Renal cortical epithelial cell (primary cell): ENCODE data around the gene RNF40. TPM values are rescaled to one million over a fixed set of nuclear protein-coding genes. Genes with fewer than 3 reads are reported as not detected.
A peak's percentile ranks its signal among the peaks of the same experiment; 100 is the strongest.

ENCODE experiments used
- DNase-seq: peaks from one replicate; pipeline ENCODE4 v3.0.0-alpha.2; 2011; ENCODE audit warnings: low read depth
- total RNA-seq: library from RNA; depleted of rRNA; stranded (reverse); fragments of >200 nt; gene quantifications from 2 replicates; pipeline ENCODE4 v1.2.3, GENCODE V29; 2014

The RNF40 gene
- total RNA-seq, 1 donor from 2014 or later = 108 TPM

DNA sequence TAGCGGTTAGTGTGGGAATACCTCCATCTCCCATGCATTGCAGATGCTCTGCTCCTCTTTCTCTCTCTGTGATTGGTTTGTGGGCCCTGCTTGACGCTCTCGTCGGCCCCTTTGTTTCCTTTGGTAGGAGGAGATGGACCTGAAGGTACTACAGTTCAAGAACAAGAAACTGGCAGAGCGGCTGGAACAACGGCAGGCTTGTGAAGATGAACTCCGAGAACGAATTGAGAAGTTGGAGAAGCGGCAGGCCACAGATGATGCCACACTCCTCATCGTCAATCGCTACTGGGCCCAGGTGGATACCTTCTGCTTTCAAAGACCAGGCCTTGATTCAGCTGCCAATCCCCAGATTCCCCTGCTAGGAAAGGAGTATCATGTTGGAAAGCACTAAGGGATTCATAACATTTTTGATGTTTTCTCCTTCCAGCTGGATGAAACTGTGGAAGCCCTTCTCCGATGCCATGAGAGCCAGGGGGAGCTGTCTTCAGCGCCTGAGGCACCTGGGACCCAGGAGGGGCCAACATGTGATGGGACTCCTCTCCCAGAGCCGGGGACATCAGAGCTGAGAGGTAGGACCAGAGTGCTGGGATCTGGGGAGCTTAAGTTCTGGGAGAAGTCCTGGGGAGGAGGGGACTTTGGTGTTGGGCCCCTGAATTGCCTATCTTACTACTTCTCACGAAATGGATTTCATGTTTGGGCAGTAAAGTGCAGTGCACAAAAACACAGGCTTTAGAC lies 1.0 kb downstream of the RNF40 start:
- DNase-seq = no peak

DNA sequence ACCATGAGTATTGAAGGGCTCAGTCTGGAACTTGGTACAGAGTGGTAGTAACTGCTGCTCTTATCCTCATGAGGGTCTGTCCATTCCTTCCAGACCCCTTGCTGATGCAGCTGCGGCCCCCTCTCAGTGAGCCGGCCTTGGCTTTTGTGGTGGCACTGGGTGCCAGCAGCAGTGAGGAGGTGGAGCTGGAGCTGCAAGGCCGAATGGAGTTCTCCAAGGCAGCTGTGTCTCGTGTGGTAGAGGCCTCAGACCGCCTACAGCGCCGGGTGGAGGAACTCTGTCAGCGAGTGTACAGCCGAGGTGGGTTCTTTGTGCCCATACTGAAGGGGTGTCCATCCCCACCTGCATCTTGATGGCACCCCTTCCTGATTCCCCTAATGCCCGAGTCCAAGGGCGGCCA lies 2.0 kb downstream of the RNF40 start:
- DNase-seq = no peak

DNA sequence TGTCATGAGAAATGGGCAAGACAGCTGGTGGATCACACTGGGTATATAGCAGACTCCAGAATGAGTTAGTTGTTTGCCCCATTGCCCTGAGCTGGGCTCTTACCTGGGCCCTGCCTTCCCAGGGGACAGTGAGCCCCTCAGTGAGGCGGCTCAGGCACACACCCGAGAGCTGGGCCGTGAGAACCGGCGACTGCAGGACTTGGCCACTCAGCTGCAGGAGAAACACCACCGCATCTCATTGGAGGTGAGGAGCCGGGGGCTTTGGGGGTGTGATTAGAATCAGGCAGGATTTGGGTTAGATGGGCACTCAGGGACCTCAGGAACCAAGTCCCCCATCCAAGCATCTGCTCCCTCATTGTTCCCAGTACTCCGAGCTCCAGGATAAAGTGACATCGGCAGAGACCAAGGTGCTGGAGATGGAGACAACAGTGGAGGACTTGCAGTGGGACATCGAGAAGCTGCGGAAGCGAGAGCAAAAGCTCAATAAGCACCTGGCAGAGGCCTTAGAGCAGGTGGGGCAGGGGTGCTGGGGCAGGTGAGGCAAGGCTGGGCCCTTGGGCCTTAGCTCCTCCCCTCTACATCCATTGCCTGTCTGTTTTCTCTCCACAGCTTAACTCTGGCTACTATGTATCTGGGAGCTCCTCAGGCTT lies 2.8 kb downstream of the RNF40 start:
- DNase-seq = no peak

DNA sequence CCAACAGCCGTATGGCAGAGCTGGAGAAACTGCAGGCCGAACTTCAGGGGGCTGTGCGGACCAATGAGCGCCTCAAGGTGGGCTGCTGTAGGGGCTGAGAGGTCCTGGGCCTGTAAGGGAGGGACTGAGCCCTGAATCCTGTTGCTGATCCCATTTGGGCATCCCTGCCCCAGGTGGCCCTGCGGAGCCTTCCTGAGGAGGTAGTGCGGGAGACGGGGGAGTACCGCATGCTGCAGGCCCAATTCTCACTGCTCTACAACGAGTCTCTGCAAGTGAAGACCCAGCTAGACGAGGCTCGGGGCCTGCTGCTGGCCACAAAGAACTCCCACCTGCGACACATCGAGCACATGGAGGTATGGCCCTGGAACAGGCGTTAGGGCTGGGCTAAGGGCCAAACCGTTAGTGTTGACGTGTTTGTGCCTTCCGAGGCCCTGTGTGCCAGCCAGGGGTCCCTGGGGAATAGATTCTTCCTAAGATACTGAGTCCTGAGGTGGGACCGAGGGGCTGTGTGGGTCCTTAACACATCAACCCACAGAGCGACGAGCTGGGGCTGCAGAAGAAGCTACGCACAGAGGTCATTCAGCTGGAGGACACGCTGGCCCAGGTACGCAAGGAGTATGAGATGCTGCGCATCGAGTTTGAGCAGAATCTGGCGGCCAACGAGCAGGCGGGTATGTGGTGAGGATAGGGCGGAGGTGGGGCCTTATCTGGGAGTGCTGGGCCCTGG lies 4.2 kb downstream of the RNF40 start:
- DNase-seq = no peak

DNA sequence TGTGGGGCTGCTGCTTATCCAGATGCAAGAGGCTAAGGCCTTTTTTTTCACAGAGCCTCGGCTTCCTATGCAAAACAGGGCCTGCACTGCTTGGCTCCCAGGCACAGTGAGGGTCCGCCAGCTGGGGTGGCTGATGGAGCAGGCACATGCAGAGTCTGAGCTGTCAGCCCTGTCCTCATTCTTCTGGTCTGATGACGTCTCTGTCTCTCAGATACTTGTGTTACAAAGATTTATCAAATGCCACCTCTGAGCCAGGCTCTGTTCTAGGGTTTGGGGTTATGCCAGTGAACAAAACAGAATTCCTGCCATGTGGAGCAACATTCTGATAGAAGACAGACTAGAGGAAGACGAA lies 4.8 kb downstream of the RNF40 start:
- no peak for DNase-seq

DNA sequence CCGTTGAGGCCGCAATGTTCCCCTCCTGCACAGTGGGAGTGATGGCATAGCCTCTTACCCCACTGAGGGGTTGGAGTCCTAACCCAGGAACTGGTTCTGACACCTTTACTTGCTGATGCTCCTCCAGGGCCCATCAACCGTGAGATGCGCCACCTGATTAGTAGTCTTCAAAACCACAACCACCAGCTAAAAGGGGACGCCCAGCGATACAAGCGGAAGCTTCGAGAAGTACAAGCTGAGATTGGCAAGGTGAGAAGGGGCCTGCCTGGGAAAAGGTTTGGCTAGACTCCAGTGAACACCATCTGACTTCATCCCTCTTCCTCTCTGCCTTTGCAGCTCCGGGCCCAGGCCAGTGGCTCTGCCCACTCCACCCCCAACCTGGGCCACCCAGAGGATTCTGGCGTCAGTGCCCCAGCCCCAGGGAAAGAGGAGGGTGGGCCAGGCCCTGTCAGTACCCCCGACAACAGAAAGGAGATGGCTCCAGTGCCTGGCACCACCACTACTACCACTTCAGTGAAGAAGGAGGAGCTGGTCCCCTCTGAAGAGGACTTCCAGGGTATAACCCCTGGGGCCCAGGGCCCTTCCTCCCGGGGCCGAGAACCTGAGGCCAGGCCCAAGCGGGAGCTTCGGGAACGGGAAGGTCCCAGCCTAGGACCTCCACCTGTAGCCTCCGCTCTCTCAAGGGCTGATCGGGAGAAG lies 5.8 kb downstream of the RNF40 start:
- no peak for DNase-seq

DNA sequence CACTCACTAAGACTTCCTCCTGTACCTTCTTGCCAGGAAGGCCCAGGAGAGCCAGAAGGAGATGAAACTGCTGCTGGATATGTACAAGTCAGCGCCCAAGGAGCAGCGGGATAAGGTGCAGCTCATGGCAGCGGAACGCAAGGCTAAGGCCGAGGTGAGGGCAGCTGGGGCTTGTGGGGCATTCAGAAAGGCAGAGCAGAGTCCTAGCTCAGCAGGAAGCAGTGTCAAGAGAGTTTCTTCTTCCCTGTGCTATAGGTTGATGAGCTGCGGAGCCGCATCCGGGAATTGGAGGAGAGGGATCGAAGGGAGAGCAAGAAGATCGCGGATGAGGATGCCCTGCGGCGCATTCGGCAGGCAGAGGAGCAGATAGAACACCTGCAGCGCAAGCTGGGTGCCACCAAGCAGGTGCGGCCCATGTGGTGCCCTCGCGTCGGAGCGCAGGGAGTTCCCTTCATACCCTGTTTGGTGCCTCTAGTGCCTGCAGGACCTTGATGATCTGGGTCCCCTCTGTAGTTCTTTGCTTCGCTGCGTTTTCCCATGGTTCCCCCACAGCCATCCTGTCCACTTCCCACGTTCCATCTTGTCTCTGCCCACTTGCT lies 6.6 kb downstream of the RNF40 start:
- no peak for DNase-seq

DNA sequence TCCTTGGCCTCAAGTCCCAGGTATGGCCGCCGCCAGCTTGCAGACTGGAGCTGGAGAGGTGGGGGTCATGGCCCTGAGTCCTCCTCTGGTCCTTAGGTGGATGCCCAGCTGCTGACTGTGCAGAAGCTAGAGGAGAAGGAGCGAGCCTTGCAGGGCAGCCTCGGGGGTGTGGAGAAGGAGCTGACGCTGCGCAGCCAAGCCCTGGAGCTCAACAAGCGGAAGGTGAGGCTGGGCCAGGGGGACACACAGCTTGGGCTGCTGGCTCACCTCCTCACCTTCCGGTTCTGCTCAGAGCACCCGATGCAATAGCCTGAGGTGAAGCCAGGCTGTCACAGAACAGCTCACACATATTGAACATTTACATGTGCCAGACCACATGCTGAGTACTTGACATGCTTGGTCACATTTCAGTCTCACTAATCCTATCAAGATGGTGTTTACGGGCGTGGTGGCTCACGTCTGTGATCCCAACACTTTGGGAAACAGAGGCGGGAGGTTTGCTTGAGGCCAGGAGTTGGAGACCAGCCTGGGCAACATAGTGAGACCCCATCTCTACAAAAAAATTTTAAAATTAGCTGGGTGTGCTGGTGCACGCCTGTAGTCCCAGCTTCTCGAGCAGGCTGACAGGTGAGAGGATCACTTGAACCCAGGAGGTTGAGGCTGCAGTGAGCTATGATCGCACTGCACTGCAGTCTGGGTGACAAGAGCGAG lies 7.4 kb downstream of the RNF40 start:
- DNase-seq = no peak

DNA sequence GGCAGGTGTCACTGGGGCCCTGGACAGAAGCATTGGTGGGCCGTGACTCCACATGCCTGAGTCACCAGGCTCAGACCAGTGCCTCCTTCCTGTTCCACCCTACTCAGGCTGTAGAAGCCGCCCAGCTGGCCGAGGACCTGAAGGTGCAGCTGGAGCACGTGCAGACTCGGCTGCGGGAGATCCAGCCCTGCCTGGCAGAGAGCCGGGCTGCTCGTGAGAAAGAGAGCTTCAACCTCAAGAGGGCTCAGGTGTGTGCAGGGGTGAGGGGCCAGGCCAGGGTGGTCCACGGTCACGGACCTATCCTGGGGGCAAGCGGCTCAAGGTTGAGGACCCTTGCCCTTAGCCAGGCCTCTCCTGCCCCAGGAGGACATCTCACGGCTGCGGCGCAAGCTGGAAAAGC lies 9.6 kb downstream of the RNF40 start:
- no peak for DNase-seq

DNA sequence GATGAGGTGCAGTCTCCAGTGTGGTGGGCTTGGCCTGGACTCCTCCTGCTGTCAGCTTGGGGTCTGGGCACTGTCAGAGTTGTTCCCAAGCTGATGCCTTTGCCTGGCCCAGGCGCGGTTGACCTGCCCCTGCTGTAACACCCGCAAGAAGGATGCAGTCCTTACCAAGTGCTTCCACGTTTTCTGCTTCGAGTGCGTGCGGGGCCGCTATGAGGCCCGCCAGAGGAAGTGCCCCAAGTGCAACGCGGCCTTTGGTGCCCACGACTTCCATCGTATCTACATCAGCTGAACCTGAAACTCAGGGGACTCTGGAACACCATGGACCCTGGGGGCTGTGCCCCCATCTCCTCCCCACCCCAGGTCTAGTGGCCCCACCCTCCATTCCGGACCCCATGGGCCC lies 11.7 kb downstream of the RNF40 start:
- DNase-seq = no peak

DNA sequence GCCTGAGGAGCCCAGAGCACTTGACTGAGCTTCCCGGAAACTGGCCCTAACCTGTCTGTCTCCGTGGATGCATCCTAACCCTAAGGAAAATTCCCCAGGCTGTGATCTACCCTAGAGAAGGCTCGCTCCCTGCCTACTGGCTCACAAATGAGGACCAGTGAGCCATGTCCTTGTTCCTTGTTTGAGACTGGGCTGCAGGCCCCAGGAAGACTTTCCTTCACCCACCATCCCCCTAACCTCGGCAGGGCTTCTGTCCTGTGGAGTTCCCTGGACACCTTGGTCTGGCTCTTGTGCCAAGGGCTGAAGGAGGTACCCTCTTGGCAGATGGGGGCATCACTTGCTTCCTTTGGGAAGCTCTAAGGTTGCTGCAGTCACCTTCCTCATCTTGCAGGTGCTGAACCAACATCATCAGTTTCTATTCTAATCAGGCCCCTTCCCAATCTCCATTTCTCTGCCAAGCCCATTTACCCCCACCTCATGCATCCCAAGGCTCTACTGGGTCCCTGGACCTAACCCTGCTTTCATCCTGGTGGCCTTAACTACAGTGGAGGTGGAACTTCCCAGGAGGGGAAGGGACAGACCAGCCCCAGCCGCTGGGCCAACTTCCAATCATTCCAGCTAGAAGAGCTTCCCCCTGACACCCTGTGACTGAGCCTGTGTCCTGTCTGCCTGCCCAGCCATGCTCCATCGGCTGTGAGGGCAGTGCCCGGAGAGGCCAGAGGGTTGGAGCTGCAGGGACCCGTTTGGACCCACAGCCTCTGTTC lies 12.4 kb downstream of the RNF40 start:
- DNase-seq = no peak

DNA sequence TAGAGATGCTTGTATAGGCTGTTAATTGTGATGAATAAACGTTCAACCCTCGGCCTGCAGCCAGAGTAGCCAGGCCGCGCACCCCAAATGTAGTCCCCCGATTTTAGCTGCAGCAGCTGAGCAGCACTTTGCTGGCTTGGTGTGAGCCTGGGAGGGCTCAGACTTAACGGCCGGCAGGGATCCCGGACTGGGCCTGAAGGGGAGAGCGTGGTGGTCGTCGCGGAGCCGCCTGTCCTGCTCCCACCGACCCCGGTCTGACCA lies 12.9 kb downstream of the RNF40 start:
- no peak for DNase-seq

DNA sequence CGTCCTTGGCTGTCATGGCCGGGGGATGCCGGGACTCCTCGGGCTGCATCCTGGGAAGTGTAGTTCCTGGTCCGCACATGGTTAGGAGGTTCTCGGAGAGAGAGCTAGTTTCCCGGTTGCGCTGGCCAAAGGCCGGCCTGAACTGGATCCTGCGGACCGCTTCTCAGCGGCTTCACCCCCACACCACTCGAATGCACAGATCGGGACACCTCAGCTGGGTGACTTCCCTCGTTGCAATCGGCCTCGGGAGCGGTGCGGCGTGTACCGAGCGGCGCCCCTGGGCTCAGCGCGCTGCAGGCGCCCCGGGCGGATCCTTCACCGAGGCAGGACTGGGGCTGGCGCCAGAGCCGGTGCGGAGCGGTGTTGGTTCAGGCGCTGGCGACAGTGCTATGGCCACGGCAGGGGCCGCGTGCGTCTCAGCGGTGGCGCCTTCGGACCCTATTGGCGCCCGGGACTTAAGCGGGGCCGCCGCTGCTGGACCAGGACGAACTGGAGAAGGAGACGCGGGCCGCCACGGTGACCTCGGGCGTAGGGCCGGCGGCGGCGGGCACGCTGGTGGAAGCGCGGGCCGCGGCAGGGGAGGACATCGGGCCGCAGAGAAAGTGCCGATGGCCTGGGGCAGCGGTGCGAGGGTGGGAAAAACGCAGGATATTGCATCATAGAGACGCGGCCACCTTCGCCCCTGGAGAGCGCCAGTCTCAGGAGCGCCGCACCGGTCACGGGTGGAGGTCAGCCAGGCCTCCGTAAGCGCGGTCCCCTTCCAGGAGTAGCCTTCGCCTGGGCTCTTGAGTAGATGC lies 13.5 kb downstream of the RNF40 start:
- peak; percentile 78 for DNase-seq

DNA sequence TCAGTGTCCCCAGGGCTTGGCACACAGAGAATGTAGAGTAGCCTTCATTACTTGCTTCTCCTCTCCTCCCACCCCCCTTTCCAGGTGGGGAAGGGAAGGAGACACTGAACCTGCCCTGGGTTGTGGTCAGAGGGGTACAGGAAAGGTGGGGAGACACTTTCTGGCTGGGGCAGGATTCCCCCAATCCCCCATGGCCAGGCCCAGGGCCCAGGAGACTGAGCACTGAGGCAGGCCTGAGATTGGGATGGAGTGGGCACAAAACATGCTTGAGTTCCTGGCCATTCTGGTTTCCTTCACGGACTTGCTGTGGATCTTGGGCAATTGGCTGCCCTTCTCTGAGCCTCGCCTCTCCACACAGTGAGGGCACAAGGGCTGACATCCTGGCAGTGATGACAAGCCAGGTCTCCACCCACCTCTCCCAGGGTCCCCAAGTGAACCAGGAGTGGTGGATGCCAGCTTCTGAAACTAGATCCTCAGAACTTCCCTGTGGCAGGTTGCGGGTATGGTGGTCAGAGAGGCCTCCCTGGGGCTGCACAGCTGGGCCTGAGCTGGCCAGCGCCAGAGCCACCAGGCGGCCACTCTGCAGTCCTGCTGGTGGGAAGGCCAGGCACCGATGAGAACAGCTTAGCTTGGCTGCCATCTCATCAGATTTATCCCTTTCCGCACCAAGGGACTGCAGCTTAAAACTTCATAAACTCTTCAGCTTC lies 15.6 kb downstream of the RNF40 start:
- DNase-seq = no peak

DNA sequence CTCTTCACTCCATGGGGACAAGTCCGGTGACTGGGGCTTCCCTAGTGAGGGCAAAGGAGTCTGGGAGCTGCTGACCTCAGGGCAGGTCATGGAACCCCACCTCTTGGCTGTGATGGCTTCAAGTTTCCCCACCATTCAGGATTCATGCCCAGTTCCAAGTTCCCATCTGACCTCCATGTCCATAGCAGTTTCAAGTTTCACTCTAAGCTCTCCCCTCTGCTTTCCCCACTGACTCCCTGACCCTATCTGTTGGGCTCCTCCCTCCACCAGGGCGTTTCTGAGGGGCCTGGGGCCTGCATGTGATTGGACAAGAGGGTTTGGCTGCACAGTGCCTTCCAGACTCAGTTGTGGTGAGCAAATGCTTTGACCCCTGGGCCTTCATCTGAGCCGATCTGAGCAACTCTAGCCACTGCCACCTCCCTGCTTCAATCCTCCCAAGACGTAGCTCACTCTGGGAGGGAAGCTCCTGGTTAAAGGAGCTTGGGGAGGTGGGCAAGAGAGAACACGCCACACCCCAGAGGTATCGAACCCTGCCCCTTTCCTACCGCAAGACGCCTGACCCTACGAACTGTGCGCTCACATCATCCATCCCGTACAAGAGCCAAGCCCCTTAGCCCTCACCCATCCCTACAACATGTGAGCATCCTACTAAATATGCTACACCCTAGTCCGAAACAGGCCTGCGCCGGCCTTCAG lies 16.6 kb downstream of the RNF40 start:
- DNase-seq = no peak

DNA sequence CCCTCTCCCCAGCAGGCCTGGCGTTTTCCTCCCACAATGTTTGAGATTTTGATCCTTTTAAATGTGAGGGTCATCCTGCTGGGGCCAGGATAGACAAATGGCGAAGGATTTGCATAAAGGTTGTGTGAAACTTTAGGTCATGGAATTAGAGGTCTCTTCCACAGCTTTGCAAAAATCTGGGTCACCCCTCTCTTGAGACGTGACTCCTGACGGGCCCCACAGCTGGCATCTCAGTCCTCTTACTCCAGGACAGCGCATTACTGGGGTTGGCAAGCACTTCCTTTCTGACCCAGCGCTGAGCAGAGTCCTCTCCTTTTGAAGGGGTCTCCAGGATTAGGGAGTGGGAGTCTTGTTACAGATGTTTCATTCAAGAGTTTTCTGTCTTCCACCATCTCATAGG lies 17.5 kb downstream of the RNF40 start:
- DNase-seq = no peak

DNA sequence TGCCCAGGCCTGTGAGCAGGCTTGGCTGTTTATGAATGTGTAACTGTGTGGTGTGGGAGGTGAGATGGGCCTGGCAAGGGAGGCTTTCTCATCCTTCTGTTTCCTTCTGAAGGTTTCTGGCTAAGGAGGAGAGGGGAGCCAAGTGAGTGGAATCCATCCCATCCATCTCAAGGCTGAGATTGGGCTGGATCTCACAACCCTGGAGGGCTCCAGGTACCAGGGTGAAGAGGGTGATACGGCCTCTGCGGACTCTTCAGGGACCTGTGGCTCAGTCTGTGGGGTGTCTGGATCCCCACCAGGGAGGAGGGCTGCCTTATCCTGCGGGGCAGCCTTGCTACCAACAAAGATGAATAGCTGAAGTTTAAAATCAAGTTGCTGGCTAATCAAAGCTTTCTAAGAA lies 17.9 kb downstream of the RNF40 start:
- no peak for DNase-seq

DNA sequence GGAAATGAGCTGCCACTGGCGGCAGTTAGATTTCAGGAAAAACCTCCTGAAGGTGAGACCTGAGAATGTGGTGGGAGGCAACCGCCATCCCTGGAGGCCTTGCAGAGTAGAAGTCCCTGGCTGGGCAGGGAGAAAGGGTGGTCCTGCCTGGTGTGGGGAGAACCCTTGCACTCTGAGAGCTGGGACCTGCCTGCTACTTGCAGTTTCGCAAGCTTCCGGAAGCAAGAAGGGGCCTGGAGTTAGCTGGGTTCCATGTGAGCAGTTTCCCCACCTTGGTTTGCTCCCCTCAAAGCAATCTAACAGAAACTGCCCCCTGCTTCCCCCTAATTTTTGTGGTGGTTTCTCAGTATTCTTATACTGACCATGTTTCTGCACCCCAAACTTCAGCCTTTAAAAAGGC lies 18.4 kb downstream of the RNF40 start:
- no peak for DNase-seq
